CD4-positive, alpha-beta T cell treated with Interleukin-6 at 100 ng/mL for 8 hours (primary cell): ENCODE results near the gene CXCR4.
A peak's percentile ranks its signal among the peaks of the same experiment; 100 is the strongest.

ENCODE experiments used
- DNase-seq: peaks from one replicate; pipeline ENCODE4 v3.0.0-alpha.2; 2020; ENCODE audit warnings: mixed read lengths, low spot score

The CXCR4 gene

GRCh38 chr2:136117909-136118818, at the start of gene CXCR4:
Gene CXCR4, minus strand, starts transcription at chr2:136118149. Its CDS starts 89 bp downstream, at chr2:136118060.
- peak; percentile 90 for DNase-seq

- DNase-seq, result no peak
These were observed 46.4 kb upstream of the CXCR4 start for GRCh38 chr2:136164280-136164776.

- no peak for DNase-seq
These were observed 44.5 kb upstream of the CXCR4 start for GRCh38 chr2:136162438-136162837.

GRCh38 chr2:136156411-136156810, 38.5 kb upstream of the CXCR4 start:
- DNase-seq, result no peak

- no peak for DNase-seq
These were observed 36.4 kb upstream of the CXCR4 start for GRCh38 chr2:136154384-136154783.

- no peak for DNase-seq
These were observed 33.3 kb upstream of the CXCR4 start for GRCh38 chr2:136151021-136151971.

GRCh38 chr2:136149011-136149410, 31.1 kb upstream of the CXCR4 start:
- DNase-seq, result no peak

GRCh38 chr2:136146564-136146963, 28.6 kb upstream of the CXCR4 start:
- DNase-seq, result no peak

- no peak for DNase-seq
These were observed 25.9 kb upstream of the CXCR4 start for GRCh38 chr2:136143603-136144451.

- DNase-seq, result no peak
These were observed 23.7 kb upstream of the CXCR4 start for GRCh38 chr2:136141510-136142149.

GRCh38 chr2:136139631-136140030, 21.7 kb upstream of the CXCR4 start:
- peak; percentile 27 for DNase-seq

- no peak for DNase-seq
These were observed 20.0 kb upstream of the CXCR4 start for GRCh38 chr2:136137982-136138381.

- peak; percentile 44 for DNase-seq
These were observed 19.0 kb upstream of the CXCR4 start for GRCh38 chr2:136136931-136137330.

- peak; percentile 90 for DNase-seq
These were observed 18.3 kb upstream of the CXCR4 start for GRCh38 chr2:136135921-136136906.

GRCh38 chr2:136135462-136135861, 17.5 kb upstream of the CXCR4 start:
- DNase-seq, result no peak

- DNase-seq, result peak; percentile 69
These were observed 16.2 kb upstream of the CXCR4 start for GRCh38 chr2:136134126-136134525.

GRCh38 chr2:136133586-136133985, 15.6 kb upstream of the CXCR4 start:
- no peak for DNase-seq

GRCh38 chr2:136133176-136133575, 15.2 kb upstream of the CXCR4 start:
- no peak for DNase-seq

GRCh38 chr2:136132825-136133155, 14.8 kb upstream of the CXCR4 start:
- DNase-seq, result no peak
